NB4 (cell line): ENCODE results near the gene IL17RD.
"Not testable (repeated sequence)": the region's sequence is repeated elsewhere in the genome, so short reads cannot be mapped to it uniquely, and the experiment has no call there.

Source experiments
- DNase-seq: peaks from one replicate; pipeline ENCODE4 v3.0.0; 2010; ENCODE audit warnings: low read depth
- H3K4me3 ChIP-seq: one replicate; pipeline ENCODE4 v1.5.1; 2011; ENCODE audit warnings: mild to moderate bottlenecking, low read depth, low read length, moderate library complexity
- MYC ChIP-seq: IDR thresholded peaks from 2 replicates; pipeline ENCODE4 v1.6.1; 2011; ENCODE audit warnings: low read depth, low read length
- POLR2A ChIP-seq: IDR thresholded peaks from 2 replicates; pipeline ENCODE4 v1.6.1; 2011; ENCODE audit warnings: mild to moderate bottlenecking; ENCODE audit not compliant: insufficient read length; ENCODE audit errors: extremely low read depth
- TF ChIP-seq, protein P1 (sequence below): IDR thresholded peaks from one replicate; pipeline ENCODE4 v1.5.1; 2012; ENCODE audit warnings: low read depth, low read length
- TF ChIP-seq, protein P2 (sequence below): IDR thresholded peaks from 2 replicates; pipeline ENCODE4 v1.6.1; 2011; ENCODE audit warnings: low read depth, low read length

The IL17RD gene

DNA sequence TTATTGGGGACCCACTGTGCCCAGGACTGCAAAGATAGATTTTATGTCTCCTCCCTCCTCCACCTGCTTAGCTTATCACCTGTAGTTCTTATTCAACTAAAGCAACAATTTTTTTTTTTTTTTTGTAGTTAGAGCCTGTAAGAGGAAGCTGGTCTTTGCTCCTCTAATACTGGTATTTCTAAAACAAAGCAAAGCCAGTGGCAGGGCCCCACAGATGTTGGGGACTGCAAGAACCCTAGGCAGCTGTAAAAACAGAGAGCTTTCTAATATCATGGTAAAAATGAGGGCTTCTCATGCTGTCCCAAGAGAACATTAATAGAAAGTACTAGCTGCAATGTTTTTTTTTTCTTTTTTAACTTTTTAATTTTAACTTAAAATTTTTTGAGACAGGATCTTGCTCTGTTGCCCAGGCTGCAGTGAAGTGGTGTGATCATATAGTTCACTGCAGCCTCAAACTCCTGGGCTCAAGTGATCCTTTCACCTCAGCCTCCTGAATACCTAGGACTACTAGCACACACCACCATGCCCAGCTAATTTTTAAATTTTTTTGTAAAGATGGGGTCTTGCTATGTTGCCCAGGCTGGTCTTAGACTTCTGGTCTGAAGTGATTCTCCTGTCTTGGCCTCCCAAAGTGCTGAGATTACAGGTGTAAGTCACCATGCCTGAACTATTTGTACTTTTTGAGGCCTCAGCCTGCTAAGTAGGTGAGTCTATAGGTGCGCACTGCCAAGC lies 77.6 kb downstream of the IL17RD start:
- no peak for TF ChIP-seq MYC
- TF ChIP-seq, protein P1, sequence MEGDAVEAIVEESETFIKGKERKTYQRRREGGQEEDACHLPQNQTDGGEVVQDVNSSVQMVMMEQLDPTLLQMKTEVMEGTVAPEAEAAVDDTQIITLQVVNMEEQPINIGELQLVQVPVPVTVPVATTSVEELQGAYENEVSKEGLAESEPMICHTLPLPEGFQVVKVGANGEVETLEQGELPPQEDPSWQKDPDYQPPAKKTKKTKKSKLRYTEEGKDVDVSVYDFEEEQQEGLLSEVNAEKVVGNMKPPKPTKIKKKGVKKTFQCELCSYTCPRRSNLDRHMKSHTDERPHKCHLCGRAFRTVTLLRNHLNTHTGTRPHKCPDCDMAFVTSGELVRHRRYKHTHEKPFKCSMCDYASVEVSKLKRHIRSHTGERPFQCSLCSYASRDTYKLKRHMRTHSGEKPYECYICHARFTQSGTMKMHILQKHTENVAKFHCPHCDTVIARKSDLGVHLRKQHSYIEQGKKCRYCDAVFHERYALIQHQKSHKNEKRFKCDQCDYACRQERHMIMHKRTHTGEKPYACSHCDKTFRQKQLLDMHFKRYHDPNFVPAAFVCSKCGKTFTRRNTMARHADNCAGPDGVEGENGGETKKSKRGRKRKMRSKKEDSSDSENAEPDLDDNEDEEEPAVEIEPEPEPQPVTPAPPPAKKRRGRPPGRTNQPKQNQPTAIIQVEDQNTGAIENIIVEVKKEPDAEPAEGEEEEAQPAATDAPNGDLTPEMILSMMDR = no peak
- TF ChIP-seq, protein P2, sequence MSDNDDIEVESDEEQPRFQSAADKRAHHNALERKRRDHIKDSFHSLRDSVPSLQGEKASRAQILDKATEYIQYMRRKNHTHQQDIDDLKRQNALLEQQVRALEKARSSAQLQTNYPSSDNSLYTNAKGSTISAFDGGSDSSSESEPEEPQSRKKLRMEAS = no peak
- no peak for TF ChIP-seq POLR2A

DNA sequence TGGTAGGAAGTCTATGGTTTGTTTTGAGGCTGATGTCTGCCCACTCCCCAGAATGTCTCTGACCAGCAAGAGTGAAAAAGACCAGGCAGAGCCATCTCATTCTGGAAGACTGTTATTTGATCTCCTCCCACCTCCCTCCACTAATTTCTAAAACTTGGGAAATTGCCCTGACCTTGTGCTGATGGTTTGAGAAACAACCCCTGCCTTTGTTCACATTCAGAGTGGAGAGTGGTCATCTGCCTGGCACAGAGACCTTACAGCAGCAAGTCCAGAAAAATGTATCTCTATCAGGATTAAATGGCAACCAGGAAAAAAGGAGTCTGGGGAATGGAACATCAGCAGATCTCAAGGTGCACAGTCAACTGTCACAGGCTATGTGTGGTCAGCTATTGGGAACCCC lies 79.0 kb downstream of the IL17RD start:
- no peak overlapping the region for H3K4me3 ChIP-seq
- no peak for DNase-seq
- TF ChIP-seq, protein P2 = no peak
- TF ChIP-seq MYC (no peak), POLR2A (no peak)
- TF ChIP-seq, protein P1 = no peak

More for the DNA sequence above, 77.6 kb downstream of the IL17RD start:
- no peak overlapping the region for H3K4me3 ChIP-seq
- no peak for DNase-seq

DNA sequence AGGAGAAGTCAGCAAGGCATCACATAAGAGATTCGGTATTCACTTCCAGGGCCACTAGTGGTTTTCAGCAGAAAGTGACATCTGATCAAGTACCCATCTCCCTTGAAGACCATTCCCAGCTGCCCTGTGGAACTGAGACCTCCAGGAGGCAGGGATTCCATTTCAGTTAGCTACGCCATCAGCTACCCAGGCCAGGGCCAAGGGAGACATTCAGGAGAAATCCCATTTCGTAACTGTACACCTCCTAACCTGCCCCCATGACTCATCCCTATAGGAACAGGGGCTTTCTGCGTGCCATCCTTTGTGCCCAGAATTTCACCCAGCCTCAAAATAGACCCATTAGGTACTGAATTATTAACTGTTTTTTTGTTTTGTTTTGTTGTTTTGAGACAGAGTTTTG lies 79.9 kb downstream of the IL17RD start:
- no peak for DNase-seq
- TF ChIP-seq POLR2A (no peak), MYC (no peak)
- TF ChIP-seq, protein P2 = no peak
- TF ChIP-seq, protein P1 = no peak
- no peak overlapping the region for H3K4me3 ChIP-seq

DNA sequence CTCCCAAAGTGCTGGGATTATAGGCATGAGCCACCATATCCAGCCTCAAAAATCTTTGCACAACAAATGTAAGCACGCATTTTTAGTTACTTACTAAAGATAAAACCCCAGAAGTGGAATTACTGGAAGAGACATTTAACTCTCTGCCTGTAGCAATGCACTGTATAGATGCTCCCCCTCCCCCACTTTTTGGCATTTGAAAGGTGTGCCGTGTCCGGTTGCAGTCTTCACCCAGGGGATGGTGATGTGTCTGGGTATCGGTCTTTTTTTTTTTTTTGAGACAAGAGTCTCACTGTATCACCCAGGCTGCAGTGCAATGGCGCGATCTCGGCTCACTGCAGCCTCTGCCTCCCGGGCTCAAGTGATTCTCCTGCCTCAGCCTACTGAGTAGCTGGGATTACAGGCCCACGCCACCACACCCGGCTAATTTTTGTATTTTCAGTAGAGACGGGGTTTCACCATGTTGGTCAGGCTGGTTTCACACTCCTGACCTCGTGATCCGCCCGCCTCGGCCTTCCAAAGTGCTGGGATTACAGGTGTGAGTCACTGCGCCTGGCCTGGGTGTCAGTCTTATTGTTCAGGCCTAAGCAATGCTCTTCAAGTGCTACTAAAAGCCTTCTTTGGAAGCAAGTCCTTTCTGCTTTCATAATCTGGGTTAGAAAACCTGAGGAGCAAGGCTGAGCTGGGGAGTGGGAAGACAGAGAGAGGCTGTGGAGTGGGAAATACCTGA lies 81.7 kb downstream of the IL17RD start:
- H3K4me3 ChIP-seq, DNase-seq: not testable (repeated sequence)

DNA sequence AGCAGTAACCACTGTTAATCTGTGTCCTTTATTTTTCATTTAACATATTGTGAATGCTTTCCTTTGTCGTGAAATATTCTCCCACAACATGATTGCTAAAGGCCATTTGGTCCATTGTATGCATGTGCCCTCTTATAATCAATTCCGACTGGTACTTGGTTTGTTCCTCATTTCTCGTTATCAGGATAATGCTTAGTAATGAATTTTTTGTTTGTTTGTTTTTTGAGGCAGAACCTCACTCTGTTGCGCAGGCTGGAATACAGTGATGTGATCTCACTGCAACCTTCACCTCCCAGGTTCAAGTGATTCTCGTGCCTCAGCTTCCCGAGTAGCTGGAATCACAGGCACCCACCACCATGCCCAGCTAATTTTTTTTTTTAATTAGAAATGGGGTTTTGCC lies 82.7 kb downstream of the IL17RD start:
- DNase-seq = no peak
- no peak overlapping the region for H3K4me3 ChIP-seq
- TF ChIP-seq POLR2A = no peak

DNA sequence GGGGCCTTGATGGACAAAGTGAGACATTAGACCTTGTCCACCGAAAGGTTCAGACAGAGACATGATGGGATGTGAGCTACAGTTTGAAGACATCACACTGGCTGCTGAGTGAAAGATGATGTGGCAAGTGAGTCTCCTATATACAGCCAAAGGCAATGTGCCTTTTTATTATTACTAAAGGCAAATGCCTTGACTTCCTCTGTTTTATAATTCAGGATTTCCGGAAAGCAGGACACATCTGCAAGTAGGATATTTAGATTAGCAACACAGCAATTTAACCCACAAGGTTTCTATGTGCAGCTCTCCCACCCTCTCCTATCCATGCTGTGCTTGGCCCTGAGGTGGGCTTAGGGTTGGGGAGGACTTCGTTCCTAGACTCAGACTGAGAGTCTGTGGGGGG lies 84.0 kb downstream of the IL17RD start:
- no peak for TF ChIP-seq POLR2A
- TF ChIP-seq, protein P1 = no peak
- no peak overlapping the region for H3K4me3 ChIP-seq
- no peak for DNase-seq

DNA sequence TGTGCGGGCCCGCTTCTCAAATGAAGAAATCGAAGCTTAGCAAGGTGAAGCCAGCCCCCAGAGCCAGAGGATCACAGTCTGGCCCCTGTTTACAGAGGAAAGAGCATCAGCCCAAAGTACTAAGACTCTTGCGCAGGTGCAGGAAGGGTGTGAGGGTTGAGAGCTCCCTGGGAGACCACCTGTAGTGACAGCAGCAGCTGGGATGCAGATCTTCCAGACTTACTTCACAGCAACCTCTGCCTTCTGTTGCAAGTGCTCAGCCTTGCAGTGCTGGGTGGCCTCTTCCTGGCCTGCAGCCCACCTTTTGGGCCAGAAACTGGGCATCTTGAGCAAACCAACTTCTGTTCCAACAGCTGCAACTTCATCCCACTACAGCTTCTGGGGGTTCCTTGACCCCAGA lies 85.0 kb downstream of the IL17RD start:
- no peak for DNase-seq
- no peak overlapping the region for H3K4me3 ChIP-seq
- TF ChIP-seq MYC (no peak), POLR2A (no peak)
- TF ChIP-seq, protein P2 = no peak
- TF ChIP-seq, protein P1 = no peak
